ENCODE measurements around the gene SPAAR.

SPAAR gene

GRCh38 chr9:35938474-35939356 is 29.4 kb downstream of the SPAAR start:
- Histone ChIP-seq H3K4me3 (ENCODE audit: low read length) (no peak overlapping the region), H4K20me1 (ENCODE audit: insufficient read depth, low read length) (no peaks in the 10 kb centered on the region), H3K79me2 (ENCODE audit: low read length) (no peaks in the 10 kb centered on the region), H3K27me3 (replicated peaks; ENCODE audit: insufficient read depth, low read length) (no peaks in the 10 kb centered on the region), H3F3A (ENCODE audit: insufficient read depth, low read length) (peaks cover 16% of the 10 kb centered on the region), H3K9ac (ENCODE audit: low read length) (no peak overlapping the region), H3K9me3 (replicated peaks; ENCODE audit: insufficient read depth, low read length) (no peaks in the 10 kb centered on the region), H2AFZ (ENCODE audit: low read length) (no peak overlapping the region), H3K4me1 (ENCODE audit: low read length) (peaks cover 37% of the 10 kb centered on the region), H3K27ac (ENCODE audit: low read length) (no peak overlapping the region), H3K9me2 (replicated peaks; ENCODE audit: insufficient read depth, low read length) (no peaks in the 10 kb centered on the region), H3K4me2 (ENCODE audit: low read depth, low read length) (no peak overlapping the region), H3K36me3 (replicated peaks; ENCODE audit: insufficient read depth, low read length) (no peaks in the 10 kb centered on the region)
- DNase-seq, result no peak
- TF ChIP-seq EZH2phosphoT487 (IDR thresholded peaks at IDR 0.05; ENCODE audit: low read length), result no peak

- Histone ChIP-seq H2AFZ (ENCODE audit: low read length) (no peak overlapping the region), H3F3A (ENCODE audit: insufficient read depth, low read length) (peaks cover 16% of the 10 kb centered on the region), H3K9me2 (replicated peaks; ENCODE audit: insufficient read depth, low read length) (no peaks in the 10 kb centered on the region), H3K36me3 (replicated peaks; ENCODE audit: insufficient read depth, low read length) (no peaks in the 10 kb centered on the region), H3K27me3 (replicated peaks; ENCODE audit: insufficient read depth, low read length) (no peaks in the 10 kb centered on the region), H3K4me2 (ENCODE audit: low read depth, low read length) (peak overlapping the region; percentile 39), H3K9me3 (replicated peaks; ENCODE audit: insufficient read depth, low read length) (no peaks in the 10 kb centered on the region), H3K9ac (ENCODE audit: low read length) (no peak overlapping the region), H3K4me3 (ENCODE audit: low read length) (no peak overlapping the region), H3K79me2 (ENCODE audit: low read length) (no peaks in the 10 kb centered on the region), H3K4me1 (ENCODE audit: low read length) (peaks cover 33% of the 10 kb centered on the region), H3K27ac (ENCODE audit: low read length) (peak overlapping the region; percentile 17; the same call in 1 of the 2 replicates), H4K20me1 (ENCODE audit: insufficient read depth, low read length) (no peaks in the 10 kb centered on the region)
- TF ChIP-seq EZH2 (optimal IDR thresholded peaks at IDR 0.05; ENCODE audit: low read depth, low read length), result no peak
- no peak for TF ChIP-seq EZH2phosphoT487 (IDR thresholded peaks at IDR 0.05; ENCODE audit: low read length)
- TF ChIP-seq CTCF (IDR thresholded peaks at IDR 0.05; ENCODE audit: low read length), result no peak
- DNase-seq, result peak; percentile 15
These were observed 30.5 kb downstream of the SPAAR start for GRCh38 chr9:35939679-35940250.

DNA sequence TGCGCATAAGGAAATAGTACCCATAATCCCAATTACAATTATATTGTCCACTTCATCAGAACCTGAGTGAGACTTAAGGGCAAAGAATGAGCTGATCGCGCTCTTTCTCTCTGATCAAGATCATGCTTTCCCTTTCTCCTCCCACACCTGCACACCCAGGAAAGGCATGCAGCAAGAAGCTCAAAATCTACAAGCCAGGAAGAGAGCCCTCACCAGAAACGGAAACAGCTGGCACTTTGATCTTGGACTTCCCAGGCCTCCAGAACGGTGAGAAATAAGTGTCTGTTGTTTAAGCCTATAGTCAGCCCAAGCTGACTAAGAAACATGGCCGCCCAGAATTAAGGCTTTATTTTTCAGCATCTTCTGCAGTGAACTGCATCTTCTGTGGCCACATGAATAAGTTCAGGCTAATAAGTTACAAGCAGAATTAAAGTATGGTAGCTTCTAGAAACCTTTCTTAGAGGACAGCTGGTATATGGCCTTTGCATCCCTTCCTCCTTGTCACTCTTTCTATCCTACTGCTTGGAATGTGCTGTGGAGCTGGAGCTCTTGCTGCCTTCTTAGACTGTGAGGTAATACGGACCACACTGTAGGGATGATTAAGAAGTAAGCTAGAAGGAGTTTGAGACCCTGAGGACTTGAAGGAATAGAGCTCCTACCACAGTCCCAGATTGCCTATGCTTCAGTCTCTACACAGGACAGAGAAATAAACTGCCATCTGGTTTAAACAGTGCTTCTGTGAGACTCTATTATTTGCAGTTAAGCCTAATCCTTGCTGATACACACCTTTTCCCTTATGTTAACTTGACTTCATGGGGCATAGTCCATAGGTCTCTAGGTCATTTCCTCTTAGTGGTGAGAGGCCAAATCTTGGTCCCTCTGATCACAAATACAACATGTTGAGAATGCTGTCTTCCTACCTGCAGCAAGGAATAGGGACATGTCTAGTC is 31.4 kb downstream of the SPAAR start:
- H3F3A ChIP-seq (ENCODE audit: insufficient read depth, low read length), result peaks cover 16% of the 10 kb centered on the region
- DNase-seq, result peak; percentile 83
- H3K9me3 ChIP-seq (replicated peaks; ENCODE audit: insufficient read depth, low read length), result no peaks in the 10 kb centered on the region
- H3K27me3 ChIP-seq (replicated peaks; ENCODE audit: insufficient read depth, low read length), result no peaks in the 10 kb centered on the region
- peaks cover 33% of the 10 kb centered on the region for H3K4me1 ChIP-seq (ENCODE audit: low read length)
- no peak overlapping the region for H3K9ac ChIP-seq (ENCODE audit: low read length)
- H3K36me3 ChIP-seq (replicated peaks; ENCODE audit: insufficient read depth, low read length), result no peaks in the 10 kb centered on the region
- no peak overlapping the region for H3K4me3 ChIP-seq (ENCODE audit: low read length)
- TF ChIP-seq EZH2 (optimal IDR thresholded peaks at IDR 0.05; ENCODE audit: low read depth, low read length), result no peak
- TF ChIP-seq CTCF (IDR thresholded peaks at IDR 0.05; ENCODE audit: low read length), result no peak
- no peak for TF ChIP-seq EZH2phosphoT487 (IDR thresholded peaks at IDR 0.05; ENCODE audit: low read length)
- no peaks in the 10 kb centered on the region for H3K9me2 ChIP-seq (replicated peaks; ENCODE audit: insufficient read depth, low read length)
- peak overlapping the region; percentile 42 for H2AFZ ChIP-seq (ENCODE audit: low read length)
- H3K79me2 ChIP-seq (ENCODE audit: low read length), result no peaks in the 10 kb centered on the region
- peak overlapping the region; percentile 17; the same call in 1 of the 2 replicates for H3K27ac ChIP-seq (ENCODE audit: low read length)
- H3K4me2 ChIP-seq (ENCODE audit: low read depth, low read length), result peak overlapping the region; percentile 39
- no peaks in the 10 kb centered on the region for H4K20me1 ChIP-seq (ENCODE audit: insufficient read depth, low read length)
